Esophagus squamous epithelium (tissue), 5 donors: ENCODE measurements around the gene LSM5. TPM values are rescaled to one million over a fixed set of nuclear protein-coding genes. Genes with fewer than 3 reads are reported as not detected.

ENCODE experiments used
- DNase-seq: peaks from one replicate; lab custom pipeline; 2025; lab: John Stamatoyannopoulos, UW
- H3K27ac ChIP-seq, 4 donors: fragments of 200-600 bp; sonication (generic); one replicate each; pipeline ENCODE4 v1.5.1; 2016 to 2019; ENCODE audit warnings: mild to moderate bottlenecking in 1 of 4
- H3K27me3 ChIP-seq, 4 donors: fragments of 200-600 bp; sonication (generic); 1 replicate in 3 of 4; 2 replicates in 1 of 4; pipeline versions ENCODE4 v1.5.1 to v1.6.0; 2017 to 2021; ENCODE audit warnings: antibody characterized with exemption in 1 of 4
- H3K36me3 ChIP-seq, 3 donors: fragments of 200-600 bp; sonication (generic); one replicate each; pipeline ENCODE4 v1.5.1; 2016 to 2019
- H3K4me1 ChIP-seq, 3 donors: fragments of 200-600 bp; sonication (generic); one replicate each; pipeline ENCODE4 v1.5.1; 2017 to 2019
- H3K4me3 ChIP-seq, 4 donors: fragments of 200-600 bp; sonication (generic); 1 replicate in 3 of 4; 2 replicates in 1 of 4; pipeline ENCODE4 v1.5.1; 2016 to 2019; ENCODE audit warnings: mild to moderate bottlenecking in 2 of 4, moderate library complexity in 1 of 4
- H3K9me3 ChIP-seq, 3 donors: fragments of 200-600 bp; sonication (generic); one replicate each; pipeline ENCODE4 v1.5.1; 2016 to 2019
- POLR2A ChIP-seq, 4 donors: fragments of 450-650 bp; IDR thresholded peaks; one replicate each; pipeline ENCODE4 v1.6.1; 2017; ENCODE audit warnings: antibody characterized with exemption in 4 of 4, mild to moderate bottlenecking in 4 of 4, moderate library complexity in 3 of 4
- WGBS, 2 donors: methylation state at CpG; one replicate each; pipeline ENCODE4 v1.1.5; 2018; 5-methylcytosine and 5-hydroxymethylcytosine counted together
- intact Hi-C: fragments of 100-400 bp; cut with DNase I; formaldehyde crosslinking; loops from one replicate; pipeline ENCODE4 v1.15.0; 2022
- total RNA-seq, 4 donors: library from RNA; depleted of rRNA; stranded (reverse); fragments of >200 nt; gene quantifications; one replicate each; pipeline ENCODE4 v1.1.0, GENCODE V29; 2016
- TF ChIP-seq, protein P1 (sequence below), 6 experiments: fragments of 450-650 bp in 4 of 6; fragments of 200-600 bp in 2 of 6; sonication (generic) in 2 of 6; IDR thresholded peaks; one replicate each; pipeline ENCODE4 v1.5.1; 2016 to 2019; ENCODE audit warnings: antibody characterized with exemption in 6 of 6, mild to moderate bottlenecking in 4 of 6, moderate library complexity in 4 of 6
- donor health status: DM: yes; HTN: yes; CAD: no.

LSM5 gene
- total RNA-seq, 4 donors from 2014 or later, result 12.4 to 29.9 (median 22.7) TPM

DNA sequence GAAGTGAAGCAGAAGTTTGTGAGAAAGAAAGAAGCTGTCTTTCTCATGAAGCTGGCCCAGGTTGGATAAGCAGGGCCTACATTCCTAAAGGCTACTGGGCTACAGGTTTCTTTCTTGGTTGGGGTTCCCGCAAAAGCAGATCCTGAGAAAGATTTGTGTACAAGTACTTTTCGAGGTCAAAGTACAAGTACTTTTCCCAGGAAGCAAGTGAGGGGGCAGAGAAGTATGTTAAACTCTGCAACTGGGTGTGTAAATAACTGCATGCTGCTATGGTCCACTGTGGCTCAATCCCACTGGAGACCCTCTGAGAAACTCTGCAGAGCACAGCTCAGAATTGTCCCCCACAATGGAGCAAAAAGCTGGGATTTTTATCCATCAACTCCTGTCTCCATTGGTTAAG is 28.7 kb downstream of the LSM5 start:
- no peak for DNase-seq
- intact Hi-C loops, result no loop called here
- 84 to 85% methylated on average over 2 of the region's 2 CpGs for WGBS, 2 donors

GRCh38 chr7:32459788-32460187 is 30.4 kb downstream of the LSM5 start:
- WGBS, 2 donors, result 80 to 84% methylated on average over 2 of the region's 2 CpGs
- no peaks in the 10 kb centered on the region for H3K9me3 ChIP-seq
- intact Hi-C loops, result no loop called here
- TF ChIP-seq, protein P1, sequence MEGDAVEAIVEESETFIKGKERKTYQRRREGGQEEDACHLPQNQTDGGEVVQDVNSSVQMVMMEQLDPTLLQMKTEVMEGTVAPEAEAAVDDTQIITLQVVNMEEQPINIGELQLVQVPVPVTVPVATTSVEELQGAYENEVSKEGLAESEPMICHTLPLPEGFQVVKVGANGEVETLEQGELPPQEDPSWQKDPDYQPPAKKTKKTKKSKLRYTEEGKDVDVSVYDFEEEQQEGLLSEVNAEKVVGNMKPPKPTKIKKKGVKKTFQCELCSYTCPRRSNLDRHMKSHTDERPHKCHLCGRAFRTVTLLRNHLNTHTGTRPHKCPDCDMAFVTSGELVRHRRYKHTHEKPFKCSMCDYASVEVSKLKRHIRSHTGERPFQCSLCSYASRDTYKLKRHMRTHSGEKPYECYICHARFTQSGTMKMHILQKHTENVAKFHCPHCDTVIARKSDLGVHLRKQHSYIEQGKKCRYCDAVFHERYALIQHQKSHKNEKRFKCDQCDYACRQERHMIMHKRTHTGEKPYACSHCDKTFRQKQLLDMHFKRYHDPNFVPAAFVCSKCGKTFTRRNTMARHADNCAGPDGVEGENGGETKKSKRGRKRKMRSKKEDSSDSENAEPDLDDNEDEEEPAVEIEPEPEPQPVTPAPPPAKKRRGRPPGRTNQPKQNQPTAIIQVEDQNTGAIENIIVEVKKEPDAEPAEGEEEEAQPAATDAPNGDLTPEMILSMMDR (IDR thresholded peaks at IDR 0.05), result no peak
- TF ChIP-seq POLR2A (IDR thresholded peaks at IDR 0.05), result no peak
- no peak overlapping the region for H3K4me3 ChIP-seq
- H3K36me3 ChIP-seq, result no peaks in the 10 kb centered on the region
- no peak for DNase-seq
- no peaks in the 10 kb centered on the region for H3K27me3 ChIP-seq
- no peak overlapping the region for H3K27ac ChIP-seq
- H3K4me1 ChIP-seq, result no peaks in the 10 kb centered on the region

More for the DNA sequence above, 28.7 kb downstream of the LSM5 start:
- Histone ChIP-seq H3K9me3 (no peaks in the 10 kb centered on the region), H3K4me1 (no peaks in the 10 kb centered on the region), H3K36me3 (no peaks in the 10 kb centered on the region), H3K4me3 (no peak overlapping the region), H3K27ac (no peak overlapping the region), H3K27me3 (no peaks in the 10 kb centered on the region)
- TF ChIP-seq, protein P1 (IDR thresholded peaks at IDR 0.05), result no peak
- no peak for TF ChIP-seq POLR2A (IDR thresholded peaks at IDR 0.05)

DNA sequence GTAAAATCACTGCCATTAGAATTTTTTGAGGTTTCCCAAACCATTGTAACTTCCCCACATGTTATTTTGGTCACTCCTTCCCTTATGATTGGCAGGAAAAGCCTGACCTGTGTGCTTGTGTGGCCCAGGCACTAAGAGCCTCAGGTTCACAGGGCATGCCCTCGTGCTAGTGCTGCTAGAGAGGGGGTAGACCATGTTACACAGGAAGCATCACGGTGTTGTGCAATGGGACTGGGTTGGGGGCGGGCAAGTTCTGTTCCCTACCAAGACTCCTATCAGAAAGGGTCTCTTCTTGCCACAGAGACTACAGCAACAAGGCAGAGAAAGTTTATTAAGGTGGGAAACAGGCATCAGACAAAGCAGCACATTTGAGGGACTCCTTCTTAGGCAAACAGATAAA is 32.2 kb downstream of the LSM5 start:
- no peak for DNase-seq
- intact Hi-C loops, result no loop called here
- 39 to 44% methylated on average over 3 of the region's 3 CpGs for WGBS, 2 donors
- Histone ChIP-seq H3K27me3 (no peaks in the 10 kb centered on the region), H3K4me1 (no peaks in the 10 kb centered on the region), H3K27ac (no peak overlapping the region), H3K9me3 (no peaks in the 10 kb centered on the region), H3K4me3 (no peak overlapping the region), H3K36me3 (no peaks in the 10 kb centered on the region)
- TF ChIP-seq, protein P1 (IDR thresholded peaks at IDR 0.05), result no peak
- no peak for TF ChIP-seq POLR2A (IDR thresholded peaks at IDR 0.05)

GRCh38 chr7:32453341-32454011 is 36.7 kb downstream of the LSM5 start:
- Histone ChIP-seq H3K27ac (no peak overlapping the region), H3K4me1 (no peaks in the 10 kb centered on the region), H3K4me3 (no peak overlapping the region), H3K36me3 (no peaks in the 10 kb centered on the region), H3K9me3 (no peaks in the 10 kb centered on the region), H3K27me3 (peaks cover 0 to 3% (median 0%) of the 10 kb centered on the region in 4 donors)
- TF ChIP-seq POLR2A (IDR thresholded peaks at IDR 0.05), result no peak
- TF ChIP-seq, protein P1 (IDR thresholded peaks at IDR 0.05), result no peak
- intact Hi-C loops, result no loop called here
- DNase-seq, result no peak
- 43 to 53% methylated on average over 8 of the region's 8 CpGs for WGBS, 2 donors

DNA sequence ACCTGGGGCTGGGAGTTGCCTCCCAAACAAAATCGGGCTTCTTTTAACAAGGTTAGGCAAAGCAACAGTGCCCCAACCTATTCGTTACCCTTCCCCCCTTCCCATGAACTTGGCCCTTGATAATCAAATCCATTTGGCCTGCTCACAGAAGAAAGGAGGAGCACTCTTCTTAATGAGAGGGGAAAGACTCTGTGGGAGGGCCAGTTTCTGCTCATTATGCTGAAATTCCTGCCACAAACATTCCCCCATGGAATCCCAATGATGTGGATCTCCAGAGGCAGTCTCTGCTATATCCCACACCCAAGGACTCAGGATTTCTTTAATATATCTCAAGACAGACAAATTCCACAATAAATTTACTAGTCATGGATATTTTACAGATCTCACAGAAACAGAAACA is 43.0 kb downstream of the LSM5 start:
- 64 to 67% methylated on average over 2 of the region's 2 CpGs for WGBS, 2 donors
- TF ChIP-seq, protein P1 (IDR thresholded peaks at IDR 0.05), result no peak
- TF ChIP-seq POLR2A (IDR thresholded peaks at IDR 0.05), result no peak
- Histone ChIP-seq H3K27ac (no peak overlapping the region), H3K4me1 (no peaks in the 10 kb centered on the region), H3K4me3 (no peak overlapping the region), H3K36me3 (no peaks in the 10 kb centered on the region), H3K9me3 (no peaks in the 10 kb centered on the region), H3K27me3 (no peaks in the 10 kb centered on the region)
- intact Hi-C loops, result no loop called here
- no peak for DNase-seq
